ENCODE results near the gene TRMT2A.

The TRMT2A gene

GRCh38 chr22:20117633-20118299 is 740 bp upstream of the TRMT2A start:
- DNase-seq: no peak

GRCh38 chr22:20116376-20116950 is 563 bp downstream of the TRMT2A start:
- no peak for DNase-seq

- no peak for DNase-seq
These were observed 1.2 kb downstream of the TRMT2A start, which contains the start of gene RANBP1 for GRCh38 chr22:20115691-20116375. TSS of gene RANBP1 (plus strand) at chr22:20116104. CDS start at chr22:20116185, 81 bp downstream.

DNA sequence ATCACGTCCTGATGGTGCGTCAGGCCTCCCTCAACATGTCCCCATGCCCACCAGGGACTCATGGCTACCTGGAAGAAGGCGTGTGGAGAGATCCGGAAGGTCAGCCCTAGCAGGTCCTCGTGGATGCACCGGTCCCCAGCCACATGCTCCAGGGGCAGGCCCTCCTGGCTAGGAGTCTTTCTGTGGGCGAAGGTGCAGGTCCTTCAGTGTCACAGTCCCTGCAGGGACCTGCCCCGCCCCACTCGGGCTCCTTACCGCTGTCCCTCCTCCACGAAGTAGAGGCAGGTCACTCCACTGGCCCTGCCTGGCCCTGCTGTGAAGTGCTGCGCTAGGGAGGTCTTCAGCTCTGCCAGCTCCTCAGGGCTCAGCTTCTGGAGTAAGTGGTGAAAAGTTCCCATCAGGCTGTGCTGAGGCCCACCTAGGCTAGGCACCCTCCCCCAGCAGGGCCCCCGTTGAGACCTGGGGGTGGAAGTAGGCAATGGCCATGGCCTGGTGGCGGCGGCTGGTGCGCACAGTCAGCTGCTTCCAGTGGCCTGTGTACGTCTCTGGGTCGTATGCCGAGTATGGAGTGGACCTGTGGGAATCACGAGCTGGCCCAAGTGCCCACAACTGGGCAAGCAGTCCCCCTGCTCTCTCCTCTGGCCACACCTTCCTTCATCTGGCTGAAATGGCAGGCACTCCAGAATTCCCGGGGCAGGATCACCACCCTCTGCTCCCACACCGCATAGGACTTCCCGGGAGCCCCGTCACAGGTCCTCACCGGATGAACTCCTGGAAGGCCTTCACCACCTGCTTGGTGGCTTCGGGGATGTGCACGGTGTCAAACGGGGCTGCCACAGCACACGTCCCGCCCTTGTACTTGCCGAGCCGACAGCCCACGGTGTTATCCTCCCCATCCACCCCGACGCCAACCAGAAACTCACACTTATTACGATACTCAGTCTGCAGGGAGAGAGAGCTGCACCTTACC is 2.2 kb downstream of the TRMT2A start:
- no peak for DNase-seq

DNA sequence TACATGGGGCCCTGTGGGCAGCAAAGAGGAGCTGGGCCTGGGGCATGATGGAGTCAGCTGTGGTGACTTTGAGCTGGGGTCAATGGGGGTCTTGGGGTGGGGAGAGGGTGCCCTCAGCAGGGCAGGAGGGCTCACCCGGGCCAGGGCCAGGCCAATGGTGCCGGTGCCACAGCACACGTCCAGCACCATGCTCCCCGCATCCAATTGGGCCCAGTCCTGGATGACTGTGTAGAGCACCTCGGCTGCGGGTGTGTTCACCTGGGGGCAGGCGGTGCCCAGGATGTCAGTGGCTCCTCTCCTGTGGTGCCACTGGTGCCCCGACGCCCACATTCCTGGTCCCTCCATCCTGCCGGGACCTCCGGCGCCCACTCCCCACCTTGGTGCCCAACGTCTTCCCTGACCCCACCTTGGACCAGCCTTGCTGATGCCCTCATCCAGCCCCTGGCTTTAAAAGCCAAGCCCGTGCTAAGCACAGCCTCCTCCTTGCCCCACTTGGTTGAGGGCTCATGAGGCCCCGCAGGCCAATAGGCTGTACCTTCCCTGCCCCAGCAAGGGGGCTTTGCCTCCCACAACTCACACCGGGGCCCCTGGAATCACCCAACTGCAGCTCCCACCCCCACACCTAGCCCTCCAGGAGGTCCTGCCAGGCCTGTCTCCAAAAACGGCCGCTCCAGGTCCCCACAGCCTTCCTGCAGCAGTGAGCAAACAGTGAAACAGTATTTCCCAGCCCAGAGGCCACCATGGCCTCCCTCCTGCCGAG is 3.3 kb downstream of the TRMT2A start:
- DNase-seq: no peak

DNA sequence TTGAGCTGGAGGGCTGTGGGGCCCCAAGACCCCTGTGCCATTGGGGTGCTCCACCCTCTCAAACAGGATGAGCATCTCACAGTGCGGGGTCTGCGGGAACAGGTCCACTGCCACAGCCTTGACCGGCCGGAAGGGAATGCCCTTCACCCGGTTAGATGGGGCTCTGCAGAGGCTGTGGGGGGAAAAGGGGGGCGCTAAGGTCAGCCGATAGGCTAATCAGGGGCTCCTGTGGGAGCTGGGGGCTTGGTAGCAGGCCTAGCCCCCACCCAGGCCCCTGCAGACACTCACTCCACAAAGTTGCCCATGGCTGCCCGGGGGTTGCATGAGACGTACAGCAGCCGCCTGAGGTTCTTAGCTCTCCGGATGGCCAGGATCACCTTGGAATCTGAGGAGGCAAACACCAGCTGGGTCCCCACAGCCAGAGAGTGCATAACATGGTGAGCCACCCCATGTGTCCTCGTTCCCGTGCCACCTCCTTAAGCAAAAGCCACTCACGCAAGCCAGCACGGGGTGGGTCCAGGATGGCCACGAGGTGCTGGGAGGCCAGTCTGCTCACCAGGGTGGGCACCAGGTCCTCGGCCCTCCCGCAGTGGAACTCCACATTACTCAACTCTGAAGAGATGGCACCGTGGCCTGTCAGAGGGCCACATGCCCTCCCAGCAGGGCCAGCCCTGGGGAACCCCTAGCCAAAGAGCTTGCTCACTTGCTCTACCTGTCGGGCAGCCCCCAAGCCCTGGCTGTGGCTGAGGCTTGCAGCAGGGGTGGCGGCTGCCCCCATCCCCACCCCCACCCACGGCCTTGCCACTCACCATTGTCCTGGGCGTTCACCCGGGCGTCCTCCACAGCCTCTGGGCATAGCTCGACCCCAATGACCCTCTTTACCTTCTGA is 4.2 kb downstream of the TRMT2A start:
- no peak for DNase-seq

DNA sequence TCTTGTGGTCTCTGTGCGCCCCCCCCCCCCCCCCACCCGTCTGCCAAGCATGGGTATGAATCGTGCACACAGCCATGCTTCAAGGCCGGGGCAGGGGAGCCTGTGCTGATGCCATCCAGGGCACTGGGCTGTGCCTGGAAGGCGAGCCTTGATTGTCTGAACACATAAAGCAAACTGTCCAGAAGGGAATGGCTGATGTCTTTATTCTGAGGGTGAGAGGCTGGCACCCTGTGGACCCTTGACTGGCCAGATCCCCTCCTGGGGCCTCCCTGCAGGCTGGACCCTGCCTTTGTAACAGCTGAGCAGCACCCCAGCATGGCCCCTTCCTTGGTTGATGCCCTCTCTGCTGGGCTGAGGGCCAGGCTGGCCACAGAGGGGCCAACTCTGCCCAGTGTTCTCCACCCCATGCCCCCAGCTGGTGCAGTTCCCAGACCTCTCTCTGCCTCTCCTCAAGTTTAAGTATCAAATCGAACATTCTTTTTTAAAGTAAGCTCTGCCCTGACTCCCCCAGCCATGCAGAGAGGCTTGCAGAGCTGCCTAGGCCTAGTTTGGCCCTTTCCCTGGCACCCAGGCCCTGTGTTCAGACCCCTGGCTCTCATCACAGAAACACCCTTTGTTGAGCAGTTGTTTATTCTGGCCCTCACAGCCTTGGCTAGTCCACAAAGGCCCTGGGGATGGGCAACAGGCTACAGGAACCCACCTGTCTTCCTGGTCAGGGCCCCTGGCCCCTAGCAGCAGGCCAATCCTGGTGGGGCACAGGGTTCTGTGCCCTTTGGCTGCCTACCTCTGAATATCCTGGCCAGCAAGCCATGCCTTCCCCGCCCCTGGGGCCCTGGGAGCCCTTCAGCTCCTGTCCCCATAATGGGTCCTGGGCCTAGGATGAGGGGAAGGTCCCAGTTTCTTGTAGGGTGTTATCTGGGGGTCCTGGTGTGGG is 5.1 kb downstream of the TRMT2A start:
- DNase-seq: no peak

DNA sequence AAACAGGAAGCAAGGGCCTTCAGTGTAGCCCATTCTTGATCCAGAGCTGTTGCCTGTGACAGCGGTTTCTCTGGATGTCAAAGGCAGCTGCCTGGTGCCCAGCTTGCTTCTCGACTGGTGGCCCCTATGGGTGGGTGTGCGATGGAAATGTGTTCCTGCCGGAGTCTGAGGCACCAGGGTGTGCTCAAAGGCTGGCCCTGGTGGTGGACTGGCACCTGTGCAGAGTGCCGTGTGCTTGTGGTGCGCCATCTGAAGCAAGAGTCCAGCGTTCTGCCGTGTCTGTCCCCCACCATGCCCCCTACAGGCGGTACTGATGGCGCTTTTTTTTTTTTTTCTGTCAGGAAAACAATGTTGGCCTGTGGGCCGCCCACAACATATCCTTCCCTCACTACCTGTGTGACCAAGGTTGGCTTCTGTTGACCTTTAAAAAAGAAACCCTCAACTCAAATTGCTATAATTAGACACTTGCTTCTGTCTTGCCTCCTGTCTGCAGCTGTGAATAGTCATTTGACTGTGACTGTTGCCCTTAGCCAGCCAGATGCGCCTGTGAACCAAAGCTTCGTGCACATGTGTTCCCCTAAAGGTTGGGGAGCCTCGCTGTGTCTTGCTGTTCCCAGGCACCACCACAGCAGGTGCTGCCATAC is 5.9 kb downstream of the TRMT2A start:
- DNase-seq: peak; percentile 4

DNA sequence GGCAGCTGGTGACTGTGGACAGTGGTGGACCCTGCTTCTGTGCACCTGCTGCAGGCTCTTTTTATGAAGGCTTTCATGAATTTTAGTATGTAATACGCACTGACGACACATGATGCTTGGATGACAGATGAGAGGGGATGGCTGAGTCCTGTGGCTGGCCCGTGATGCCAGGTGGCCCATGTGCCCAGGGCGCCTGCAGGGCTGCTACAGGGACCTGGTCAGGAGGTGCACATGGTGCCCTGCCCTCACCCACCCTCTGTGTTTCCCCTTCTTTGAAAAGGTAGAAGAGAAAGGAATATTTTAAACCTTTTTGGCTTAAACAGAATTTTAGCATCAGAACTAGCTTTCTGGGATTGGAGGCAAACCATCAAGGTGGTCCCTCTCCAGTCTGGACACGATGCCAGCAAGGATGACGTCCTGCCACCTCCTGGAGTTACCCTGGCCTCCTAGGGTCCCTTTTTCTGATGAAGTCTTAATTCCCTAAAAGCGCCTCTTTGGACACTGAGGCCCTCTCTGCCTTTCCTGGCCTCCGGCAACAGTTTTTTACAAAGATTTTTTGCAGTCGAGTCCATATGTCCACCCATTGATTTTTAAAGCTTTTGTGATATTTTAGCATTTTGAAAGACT is 6.6 kb downstream of the TRMT2A start:
- DNase-seq: no peak

GRCh38 chr22:20109411-20110358 is 7.3 kb downstream of the TRMT2A start:
- DNase-seq: no peak

DNA sequence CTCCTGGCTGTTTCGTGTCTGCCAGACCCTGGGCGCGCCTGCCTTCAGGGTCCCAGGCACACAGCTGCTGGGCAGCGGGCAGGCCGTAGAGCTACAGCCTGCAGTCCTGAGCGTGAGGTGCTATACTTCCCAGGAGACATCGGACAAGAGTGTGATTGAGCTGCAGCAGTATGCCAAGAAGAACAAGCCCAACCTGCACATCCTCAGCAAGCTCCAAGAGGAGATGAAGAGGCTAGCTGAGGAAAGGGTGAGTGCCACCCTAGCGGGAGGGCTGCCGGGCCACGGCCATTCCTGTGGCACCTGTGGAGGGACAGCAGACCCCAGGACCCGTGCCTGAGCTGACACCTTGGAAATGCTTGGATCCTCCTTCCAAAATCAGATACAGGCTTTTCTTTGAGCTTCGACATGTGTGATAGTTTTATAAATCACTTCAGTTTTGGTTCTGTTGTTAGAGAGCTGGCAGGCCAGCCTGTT is 8.2 kb downstream of the TRMT2A start:
- no peak for DNase-seq

DNA sequence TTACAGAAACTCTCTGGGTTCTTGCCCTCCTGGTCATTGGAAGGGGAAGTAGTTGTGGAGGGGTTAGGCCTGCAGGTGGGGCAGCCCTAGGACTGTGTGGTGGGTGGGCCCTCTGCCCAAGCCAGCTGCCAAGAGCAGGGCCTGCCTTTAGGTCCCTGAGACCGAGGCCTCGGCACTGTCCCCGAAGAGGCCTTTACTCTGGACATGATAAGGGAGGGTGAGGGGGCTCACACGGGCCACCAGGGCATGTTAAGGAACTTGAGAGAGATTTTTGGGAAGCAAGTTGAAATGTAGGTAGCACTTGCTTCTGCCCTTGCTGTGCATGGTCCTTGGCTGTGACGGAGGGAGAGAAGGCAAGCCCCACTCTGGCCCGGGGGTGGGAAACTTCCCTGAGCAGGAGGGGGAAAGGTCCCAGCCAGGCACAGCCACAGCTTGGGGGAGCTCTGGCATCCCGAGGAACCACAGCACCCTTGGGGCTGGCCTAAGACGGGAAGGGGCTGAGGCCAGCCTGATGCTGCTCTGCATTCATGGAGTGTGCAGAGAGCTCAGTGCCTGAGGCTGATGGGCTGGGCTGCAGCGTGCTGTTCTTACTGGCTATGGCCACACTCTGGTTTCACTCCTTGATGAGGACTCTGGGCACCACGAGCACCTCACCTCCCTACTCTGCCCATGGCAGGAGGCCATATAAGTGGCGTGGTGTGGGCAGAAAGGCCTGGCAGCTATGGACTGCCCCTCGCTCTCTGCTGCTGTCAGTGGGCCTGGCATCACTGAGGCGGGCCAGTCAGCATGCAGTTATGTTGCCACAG is 8.9 kb downstream of the TRMT2A start:
- no peak for DNase-seq

GRCh38 chr22:20107471-20107901 is 9.5 kb downstream of the TRMT2A start:
- no peak for DNase-seq

GRCh38 chr22:20106849-20107237 is 10.2 kb downstream of the TRMT2A start:
- DNase-seq: no peak

- no peak for DNase-seq
These were observed 10.7 kb downstream of the TRMT2A start for GRCh38 chr22:20106205-20106848.
